ENCODE data around the gene MRPS9.

The MRPS9 gene

DNA sequence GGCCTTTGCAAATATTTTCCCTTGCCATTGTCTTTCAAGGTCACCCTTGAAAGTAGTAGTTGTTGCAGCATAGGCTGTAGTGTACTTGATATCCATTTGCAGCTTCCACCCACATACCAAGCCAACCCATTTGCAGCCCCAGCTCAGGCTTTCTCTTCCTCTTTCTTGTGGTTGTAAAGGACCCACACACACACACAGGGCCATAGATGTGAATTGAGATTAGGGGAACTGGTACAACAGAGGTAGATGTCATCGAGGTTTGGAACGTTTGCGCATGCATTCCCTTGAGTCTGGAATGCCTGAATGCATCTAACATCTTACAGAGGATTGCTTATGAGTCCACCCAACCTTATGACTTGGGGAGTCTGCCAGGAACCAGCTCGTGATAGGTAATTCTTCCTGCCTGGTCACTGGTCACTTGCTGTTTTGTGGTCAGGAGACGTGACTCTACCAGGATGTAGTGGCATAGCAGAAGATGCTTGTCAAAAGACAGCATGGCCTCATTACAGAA, 91.9 kb downstream of the MRPS9 start:
- TF ChIP-seq, protein P1, sequence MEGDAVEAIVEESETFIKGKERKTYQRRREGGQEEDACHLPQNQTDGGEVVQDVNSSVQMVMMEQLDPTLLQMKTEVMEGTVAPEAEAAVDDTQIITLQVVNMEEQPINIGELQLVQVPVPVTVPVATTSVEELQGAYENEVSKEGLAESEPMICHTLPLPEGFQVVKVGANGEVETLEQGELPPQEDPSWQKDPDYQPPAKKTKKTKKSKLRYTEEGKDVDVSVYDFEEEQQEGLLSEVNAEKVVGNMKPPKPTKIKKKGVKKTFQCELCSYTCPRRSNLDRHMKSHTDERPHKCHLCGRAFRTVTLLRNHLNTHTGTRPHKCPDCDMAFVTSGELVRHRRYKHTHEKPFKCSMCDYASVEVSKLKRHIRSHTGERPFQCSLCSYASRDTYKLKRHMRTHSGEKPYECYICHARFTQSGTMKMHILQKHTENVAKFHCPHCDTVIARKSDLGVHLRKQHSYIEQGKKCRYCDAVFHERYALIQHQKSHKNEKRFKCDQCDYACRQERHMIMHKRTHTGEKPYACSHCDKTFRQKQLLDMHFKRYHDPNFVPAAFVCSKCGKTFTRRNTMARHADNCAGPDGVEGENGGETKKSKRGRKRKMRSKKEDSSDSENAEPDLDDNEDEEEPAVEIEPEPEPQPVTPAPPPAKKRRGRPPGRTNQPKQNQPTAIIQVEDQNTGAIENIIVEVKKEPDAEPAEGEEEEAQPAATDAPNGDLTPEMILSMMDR (IDR thresholded peaks at IDR 0.05), result no peak
- TF ChIP-seq ZFX (IDR thresholded peaks at IDR 0.05; ENCODE audit: borderline replicate concordance), result no peak
- no peak overlapping the region for H3K27ac ChIP-seq

DNA sequence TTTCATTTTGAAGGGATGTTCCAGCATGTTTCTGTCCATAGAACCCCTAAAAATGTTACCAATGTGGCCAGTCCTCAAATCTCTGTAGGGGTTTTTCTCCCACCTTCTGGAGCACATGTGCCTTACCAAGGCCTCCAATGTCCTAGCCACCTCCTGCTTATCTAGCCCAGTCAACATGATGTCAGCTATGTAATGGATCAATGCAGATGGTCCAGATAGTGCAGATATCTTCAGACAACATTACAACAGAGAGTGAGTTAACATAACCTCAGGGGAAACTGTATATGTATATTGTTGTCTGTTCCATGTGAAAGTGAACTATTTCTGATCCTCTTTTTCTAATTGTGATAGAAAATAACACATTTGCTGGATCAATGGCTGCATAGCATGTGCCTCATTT, 92.7 kb downstream of the MRPS9 start:
- no peak overlapping the region for H3K27ac ChIP-seq
- TF ChIP-seq, protein P1 (IDR thresholded peaks at IDR 0.05), result no peak
- no peak for TF ChIP-seq ZFX (IDR thresholded peaks at IDR 0.05; ENCODE audit: borderline replicate concordance)

DNA sequence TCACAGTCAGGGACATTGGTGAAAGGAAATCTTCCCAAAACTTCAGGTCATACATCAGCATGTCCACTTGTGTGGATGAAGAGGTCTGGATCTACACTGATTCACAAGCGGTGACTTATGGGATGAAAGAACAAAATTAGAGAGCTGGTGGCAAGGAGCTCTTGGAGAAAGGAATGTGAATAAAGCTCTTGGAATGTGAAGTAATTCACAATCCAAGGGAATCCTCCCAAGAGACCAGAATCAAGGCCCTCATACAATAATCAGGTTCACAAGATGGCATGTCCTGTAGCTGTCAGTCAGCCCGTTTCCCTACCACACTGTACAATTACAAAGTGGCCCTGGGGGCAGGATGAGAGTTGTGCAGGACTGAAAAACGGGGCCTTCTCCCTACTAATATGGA, 96.2 kb downstream of the MRPS9 start:
- H3K27ac ChIP-seq, result no peak overlapping the region
- TF ChIP-seq, protein P1 (IDR thresholded peaks at IDR 0.05), result no peak
- TF ChIP-seq ZFX (IDR thresholded peaks at IDR 0.05; ENCODE audit: borderline replicate concordance), result no peak

DNA sequence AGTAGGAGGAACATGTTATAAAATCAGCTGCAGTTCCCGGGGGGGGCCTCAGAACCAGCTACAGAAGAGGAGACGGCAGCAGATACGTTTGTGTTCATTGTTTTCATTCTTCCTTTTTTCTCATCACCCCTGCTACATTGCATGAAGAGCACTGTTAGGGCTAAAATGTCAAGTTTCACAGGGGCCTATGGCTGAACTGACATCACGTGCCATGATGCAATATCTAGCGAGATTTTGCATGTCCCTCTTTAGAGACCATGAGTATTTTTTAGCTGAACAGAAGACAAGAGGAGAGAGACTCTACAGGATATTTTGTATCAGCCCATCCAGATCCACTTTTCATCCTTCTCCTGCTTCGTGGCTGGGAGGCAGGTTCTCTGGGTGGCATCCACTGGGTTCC, 97.6 kb downstream of the MRPS9 start:
- no peak overlapping the region for H3K27ac ChIP-seq
- no peak for TF ChIP-seq ZFX (IDR thresholded peaks at IDR 0.05; ENCODE audit: borderline replicate concordance)
- TF ChIP-seq, protein P1 (IDR thresholded peaks at IDR 0.05), result no peak

DNA sequence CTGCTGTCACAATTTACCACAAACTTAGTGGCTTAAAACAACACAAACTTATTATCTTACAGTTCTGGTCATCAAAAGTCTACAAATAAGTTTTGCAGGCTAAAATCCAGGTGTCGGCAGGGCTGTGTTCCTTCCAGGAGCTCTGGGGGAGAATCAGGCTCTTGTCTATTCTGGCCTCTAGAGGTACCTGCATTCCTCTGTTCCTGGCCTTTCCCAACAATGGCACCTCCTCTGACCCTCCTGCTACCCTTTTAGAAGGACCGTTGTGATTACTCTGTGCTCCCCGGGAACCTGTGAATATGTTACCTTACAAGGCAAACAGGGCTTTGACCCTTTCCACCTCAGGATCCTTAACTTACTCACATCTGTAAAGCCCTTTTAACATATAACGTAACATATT, 98.5 kb downstream of the MRPS9 start:
- TF ChIP-seq, protein P1 (IDR thresholded peaks at IDR 0.05), result no peak
- no peak for TF ChIP-seq ZFX (IDR thresholded peaks at IDR 0.05; ENCODE audit: borderline replicate concordance)
- H3K27ac ChIP-seq, result no peak overlapping the region

DNA sequence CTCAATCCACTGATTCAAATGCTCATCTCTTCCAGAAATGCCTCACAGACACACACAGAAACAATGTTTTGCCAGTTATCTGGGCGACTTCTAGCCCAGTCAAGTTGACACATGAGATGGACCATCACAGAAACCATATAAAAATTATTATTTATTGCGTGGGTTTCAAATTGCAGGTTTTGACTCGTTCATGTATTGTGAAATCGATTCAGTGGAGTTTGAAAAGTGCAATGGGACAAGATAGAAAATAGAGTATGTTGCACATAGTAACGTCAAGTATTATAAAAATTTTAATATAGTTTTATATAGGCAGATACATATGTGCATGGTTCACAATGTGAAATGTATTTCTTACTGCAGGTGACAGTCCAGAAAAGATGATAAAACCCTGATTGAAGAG, 100.8 kb downstream of the MRPS9 start:
- no peak overlapping the region for H3K27ac ChIP-seq
- no peak for TF ChIP-seq ZFX (IDR thresholded peaks at IDR 0.05; ENCODE audit: borderline replicate concordance)
- TF ChIP-seq, protein P1 (IDR thresholded peaks at IDR 0.05), result no peak

DNA sequence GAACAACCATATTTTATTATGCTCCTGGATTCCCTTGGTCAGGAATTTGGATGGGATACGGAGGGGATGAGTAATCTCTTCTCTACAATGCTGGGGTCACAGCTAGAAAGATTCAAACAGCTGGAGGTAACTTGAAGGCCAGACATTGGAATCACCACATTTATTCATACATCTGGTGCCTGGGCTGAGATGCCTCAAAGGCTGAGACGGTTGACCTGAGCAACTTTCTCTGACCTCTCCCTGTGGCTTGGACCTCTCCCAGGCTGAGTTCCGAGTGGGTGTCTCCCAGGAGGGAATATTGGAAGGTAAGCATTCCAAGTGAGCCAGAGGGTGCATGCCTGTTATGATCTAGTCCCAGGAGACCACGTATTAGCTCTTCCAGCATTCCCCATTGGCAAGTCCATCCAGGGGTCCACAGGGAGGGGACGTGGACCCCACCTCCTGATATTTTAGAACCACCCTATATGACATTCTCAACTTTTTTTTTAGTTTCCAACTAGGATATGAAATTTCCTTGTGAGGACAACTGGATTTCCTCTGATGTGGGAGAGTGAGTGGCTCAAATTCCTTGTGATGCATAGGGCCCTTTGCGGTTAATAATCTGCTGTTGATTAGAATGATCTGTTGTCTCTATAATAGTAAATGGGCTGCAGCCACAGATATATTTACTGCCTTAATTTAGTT, 101.8 kb downstream of the MRPS9 start:
- H3K27ac ChIP-seq, result no peak overlapping the region
- TF ChIP-seq ZFX (IDR thresholded peaks at IDR 0.05; ENCODE audit: borderline replicate concordance), result no peak
- TF ChIP-seq, protein P1 (IDR thresholded peaks at IDR 0.05), result no peak

Measured in 22Rv1 (cell line).